Activated naive CD4-positive, alpha-beta T cell treated with anti-CD3 and anti-CD28 coated beads, Interleukin-2, amount 50 U/mL, for 72 hours (primary cell): ENCODE results near the gene BRD3. TPM values are rescaled to one million over a fixed set of nuclear protein-coding genes. Genes with fewer than 3 reads are reported as not detected.

ENCODE experiments used
- ATAC-seq, 2 donors: fragments of 150-1000 bp; cut with Tn5 transposase; 2 replicates each; pipeline ENCODE4 v1.10.0; 2021; ENCODE audit warnings: mild to moderate bottlenecking in 2 of 2, moderate library complexity in 2 of 2
- DNase-seq, 2 donors: peaks; one replicate each; pipeline ENCODE4 v3.0.0; 2021 to 2022; ENCODE audit warnings: low spot score in 2 of 2
- H3K27ac Mint-ChIP-seq, 2 donors: one replicate each; pipeline ENCODE4 v1.8.0; 2022; ENCODE audit warnings: mild to moderate bottlenecking in 2 of 2, mixed read lengths in 2 of 2
- H3K36me3 Mint-ChIP-seq, 2 donors: one replicate each; pipeline ENCODE4 v1.8.0; 2022; ENCODE audit warnings: mixed read lengths in 2 of 2
- H3K9me3 Mint-ChIP-seq, 2 donors: one replicate each; pipeline ENCODE4 v1.8.0; 2022; ENCODE audit warnings: mixed read lengths in 2 of 2
- total RNA-seq, 2 donors: library from RNA; stranded (reverse); gene quantifications; one replicate each; pipeline ENCODE4 v1.2.3, GENCODE V29; 2022

Gene BRD3
- total RNA-seq, 2 donors from 2014 or later = 24.6 to 29.5 TPM

- H3K36me3 Mint-ChIP-seq = no peaks in the 10 kb centered on the region
- no peaks in the 10 kb centered on the region for H3K9me3 Mint-ChIP-seq
- peak overlapping the region in 1 of 2 donors; percentile 74 for H3K27ac Mint-ChIP-seq
- DNase-seq (peak in 1 of 2 donors; percentile 53), ATAC-seq (peak; percentile 46 to 69)
These were observed 8.0 kb downstream of the BRD3 start for GRCh38 chr9:134059661-134060395.

GRCh38 chr9:134059188-134059641, 8.6 kb downstream of the BRD3 start:
- H3K9me3 Mint-ChIP-seq = no peaks in the 10 kb centered on the region
- ATAC-seq (no peak), DNase-seq (peak in 1 of 2 donors; percentile 25)
- H3K36me3 Mint-ChIP-seq = no peaks in the 10 kb centered on the region
- no peak overlapping the region for H3K27ac Mint-ChIP-seq

- DNase-seq (peak in 1 of 2 donors; percentile 48), ATAC-seq (no peak)
- Mint-ChIP-seq H3K9me3 (no peaks in the 10 kb centered on the region), H3K36me3 (no peaks in the 10 kb centered on the region), H3K27ac (peak overlapping the region in 1 of 2 donors; percentile 71)
These were observed 9.1 kb downstream of the BRD3 start for GRCh38 chr9:134058716-134059115.

- no peaks in the 10 kb centered on the region for H3K36me3 Mint-ChIP-seq
- peak overlapping the region in 1 of 2 donors; percentile 71 for H3K27ac Mint-ChIP-seq
- DNase-seq (peak in 1 of 2 donors; percentile 53), ATAC-seq (no peak)
- no peaks in the 10 kb centered on the region for H3K9me3 Mint-ChIP-seq
These were observed 9.8 kb downstream of the BRD3 start for GRCh38 chr9:134057751-134058701.

- ATAC-seq (no peak), DNase-seq (peak in 1 of 2 donors; percentile 20)
- Mint-ChIP-seq H3K36me3 (no peaks in the 10 kb centered on the region), H3K27ac (no peak overlapping the region), H3K9me3 (no peaks in the 10 kb centered on the region)
These were observed 10.5 kb downstream of the BRD3 start for GRCh38 chr9:134057307-134057657.

GRCh38 chr9:134056483-134057306, 11.1 kb downstream of the BRD3 start:
- Mint-ChIP-seq H3K9me3 (no peaks in the 10 kb centered on the region), H3K27ac (peak overlapping the region in 1 of 2 donors; percentile 81), H3K36me3 (no peaks in the 10 kb centered on the region)
- ATAC-seq (no peak), DNase-seq (peak in 1 of 2 donors; percentile 45)

GRCh38 chr9:134055981-134056461, 11.8 kb downstream of the BRD3 start:
- no peak for ATAC-seq

GRCh38 chr9:134054891-134055811, 12.7 kb downstream of the BRD3 start:
- DNase-seq (peak in 1 of 2 donors; percentile 47), ATAC-seq (no peak)
- Mint-ChIP-seq H3K9me3 (no peaks in the 10 kb centered on the region), H3K36me3 (no peaks in the 10 kb centered on the region), H3K27ac (no peak overlapping the region)

More at GRCh38 chr9:134055981-134056461, 11.8 kb downstream of the BRD3 start:
- Mint-ChIP-seq H3K36me3 (no peaks in the 10 kb centered on the region), H3K27ac (peak overlapping the region in 1 of 2 donors; percentile 81), H3K9me3 (no peaks in the 10 kb centered on the region)
- peak in 1 of 2 donors; percentile 39 for DNase-seq

GRCh38 chr9:134053941-134054761, 13.7 kb downstream of the BRD3 start:
- Mint-ChIP-seq H3K9me3 (no peaks in the 10 kb centered on the region), H3K27ac (no peak overlapping the region), H3K36me3 (no peaks in the 10 kb centered on the region)
- DNase-seq (peak in 1 of 2 donors; percentile 47), ATAC-seq (no peak)

GRCh38 chr9:134053401-134053871, 14.4 kb downstream of the BRD3 start:
- DNase-seq = no peak
- Mint-ChIP-seq H3K27ac (no peak overlapping the region), H3K36me3 (no peaks in the 10 kb centered on the region), H3K9me3 (no peaks in the 10 kb centered on the region)
- ATAC-seq = no peak

- no peaks in the 10 kb centered on the region for H3K9me3 Mint-ChIP-seq
- no peak overlapping the region for H3K27ac Mint-ChIP-seq
- no peaks in the 10 kb centered on the region for H3K36me3 Mint-ChIP-seq
- ATAC-seq = no peak
- no peak for DNase-seq
These were observed 14.9 kb downstream of the BRD3 start for GRCh38 chr9:134052941-134053340.

- no peak for DNase-seq
- Mint-ChIP-seq H3K27ac (no peak overlapping the region), H3K9me3 (no peaks in the 10 kb centered on the region), H3K36me3 (no peaks in the 10 kb centered on the region)
- ATAC-seq = no peak
These were observed 15.3 kb downstream of the BRD3 start for GRCh38 chr9:134052491-134052890.

- Mint-ChIP-seq H3K27ac (peak overlapping the region in 1 of 2 donors; percentile 72), H3K36me3 (no peaks in the 10 kb centered on the region), H3K9me3 (no peaks in the 10 kb centered on the region)
- ATAC-seq (no peak), DNase-seq (no peak)
These were observed 16.5 kb downstream of the BRD3 start for GRCh38 chr9:134051319-134051718.

GRCh38 chr9:134050726-134051125, 17.1 kb downstream of the BRD3 start:
- H3K9me3 Mint-ChIP-seq = no peaks in the 10 kb centered on the region
- DNase-seq = no peak
- H3K27ac Mint-ChIP-seq = no peak overlapping the region
- ATAC-seq = no peak
- no peaks in the 10 kb centered on the region for H3K36me3 Mint-ChIP-seq
